ENCODE data around the gene ANKS1B.

Gene ANKS1B

DNA sequence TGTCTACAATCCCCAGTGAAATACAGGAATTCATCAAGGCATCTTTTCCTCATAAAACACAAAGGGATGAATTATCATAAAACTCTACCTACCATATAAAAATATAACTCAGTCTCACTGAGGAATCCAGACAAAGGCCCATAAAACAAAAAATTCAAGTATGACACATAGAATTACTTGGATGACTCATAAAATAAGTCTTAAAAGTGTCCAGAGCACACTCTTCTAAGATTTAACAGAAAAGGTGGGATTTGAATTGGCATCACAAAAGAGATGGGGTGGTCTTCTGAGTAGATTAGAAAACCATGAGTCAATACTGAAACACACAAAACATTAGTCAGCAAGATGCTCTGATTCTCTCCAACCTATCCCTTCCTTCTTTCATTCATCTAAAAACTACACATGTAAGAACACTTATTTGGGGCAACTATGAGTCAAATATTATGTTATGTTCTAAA is 539.8 kb downstream of the ANKS1B start:
- no peak for TF ChIP-seq CTCF (conservative IDR thresholded peaks at IDR 0.05; ENCODE audit: low read length)
- no peak for TF ChIP-seq EZH2phosphoT487 (IDR thresholded peaks at IDR 0.05; ENCODE audit: borderline replicate concordance)
- Histone ChIP-seq H3K36me3 (ENCODE audit: insufficient read depth, low read length) (no peaks in the 10 kb centered on the region), H3K9ac (ENCODE audit: low read depth, low read length, poor library complexity, severe bottlenecking) (no peak overlapping the region), H2AFZ (ENCODE audit: low read length) (no peak overlapping the region), H3K4me3 (ENCODE audit: low read length, poor library complexity, severe bottlenecking) (no peak overlapping the region), H3K9me2 (replicated peaks; ENCODE audit: low read depth, low read length) (no peaks in the 10 kb centered on the region), H3F3A (ENCODE audit: low read depth) (no peaks in the 10 kb centered on the region), H3K27me3 (ENCODE audit: insufficient read depth, low read length, poor library complexity, severe bottlenecking) (no peaks in the 10 kb centered on the region), H4K20me1 (ENCODE audit: insufficient read depth, low read length, poor library complexity, severe bottlenecking) (no peaks in the 10 kb centered on the region), H3K79me2 (ENCODE audit: insufficient read depth, low read length) (no peaks in the 10 kb centered on the region), H3K9me3 (ENCODE audit: insufficient read depth, low read depth, low read length) (no peaks in the 10 kb centered on the region), H3K4me1 (ENCODE audit: insufficient read depth, low read length, poor library complexity, severe bottlenecking) (no peaks in the 10 kb centered on the region), H3K4me2 (ENCODE audit: low read depth, low read length, poor library complexity, severe bottlenecking) (no peak overlapping the region)

DNA sequence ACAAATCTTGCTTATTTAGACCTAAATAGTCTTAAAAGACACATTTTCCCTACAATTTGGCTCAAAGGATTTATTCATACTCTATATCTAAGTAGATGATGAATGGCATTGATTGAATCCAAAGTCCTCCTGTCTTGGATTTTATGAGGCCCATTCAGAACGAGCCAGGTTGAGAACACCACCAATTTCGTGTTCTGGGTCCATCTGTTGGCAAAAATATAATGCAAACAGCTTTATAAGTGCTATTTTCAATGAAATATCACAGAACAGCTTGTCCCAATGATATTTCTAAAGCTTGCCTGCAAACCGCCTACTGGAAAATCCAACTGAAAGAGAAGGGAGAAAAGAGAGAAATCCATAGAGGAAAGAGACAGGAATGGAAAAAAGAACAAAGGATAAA is 542.0 kb downstream of the ANKS1B start:
- Histone ChIP-seq H3K9ac (ENCODE audit: low read depth, low read length, poor library complexity, severe bottlenecking) (no peak overlapping the region), H3K4me3 (ENCODE audit: low read length, poor library complexity, severe bottlenecking) (no peak overlapping the region)

GRCh38 chr12:99439399-99439798 is 545.3 kb downstream of the ANKS1B start:
- Histone ChIP-seq H3K9me3 (ENCODE audit: insufficient read depth, low read depth, low read length) (no peaks in the 10 kb centered on the region), H3K36me3 (ENCODE audit: insufficient read depth, low read length) (no peaks in the 10 kb centered on the region), H3K4me2 (ENCODE audit: low read depth, low read length, poor library complexity, severe bottlenecking) (no peak overlapping the region), H3K4me3 (ENCODE audit: low read length, poor library complexity, severe bottlenecking) (no peak overlapping the region), H3K9ac (ENCODE audit: low read depth, low read length, poor library complexity, severe bottlenecking) (no peak overlapping the region), H3K9me2 (replicated peaks; ENCODE audit: low read depth, low read length) (no peaks in the 10 kb centered on the region), H2AFZ (ENCODE audit: low read length) (no peak overlapping the region), H3K27me3 (ENCODE audit: insufficient read depth, low read length, poor library complexity, severe bottlenecking) (no peaks in the 10 kb centered on the region), H3K79me2 (ENCODE audit: insufficient read depth, low read length) (no peaks in the 10 kb centered on the region), H4K20me1 (ENCODE audit: insufficient read depth, low read length, poor library complexity, severe bottlenecking) (no peaks in the 10 kb centered on the region), H3K4me1 (ENCODE audit: insufficient read depth, low read length, poor library complexity, severe bottlenecking) (no peaks in the 10 kb centered on the region), H3F3A (ENCODE audit: low read depth) (no peaks in the 10 kb centered on the region)
- no peak for TF ChIP-seq CTCF (conservative IDR thresholded peaks at IDR 0.05; ENCODE audit: low read length)
- TF ChIP-seq EZH2phosphoT487 (IDR thresholded peaks at IDR 0.05; ENCODE audit: borderline replicate concordance) = no peak

More for the DNA sequence above, 542.0 kb downstream of the ANKS1B start:
- Histone ChIP-seq H4K20me1 (ENCODE audit: insufficient read depth, low read length, poor library complexity, severe bottlenecking) (no peaks in the 10 kb centered on the region), H3K79me2 (ENCODE audit: insufficient read depth, low read length) (no peaks in the 10 kb centered on the region), H3K9me3 (ENCODE audit: insufficient read depth, low read depth, low read length) (no peaks in the 10 kb centered on the region), H2AFZ (ENCODE audit: low read length) (no peak overlapping the region), H3K4me2 (ENCODE audit: low read depth, low read length, poor library complexity, severe bottlenecking) (no peak overlapping the region), H3K4me1 (ENCODE audit: insufficient read depth, low read length, poor library complexity, severe bottlenecking) (no peaks in the 10 kb centered on the region), H3F3A (ENCODE audit: low read depth) (no peaks in the 10 kb centered on the region), H3K27me3 (ENCODE audit: insufficient read depth, low read length, poor library complexity, severe bottlenecking) (no peaks in the 10 kb centered on the region), H3K9me2 (replicated peaks; ENCODE audit: low read depth, low read length) (no peaks in the 10 kb centered on the region), H3K36me3 (ENCODE audit: insufficient read depth, low read length) (no peaks in the 10 kb centered on the region)
- TF ChIP-seq EZH2phosphoT487 (IDR thresholded peaks at IDR 0.05; ENCODE audit: borderline replicate concordance) (no peak), CTCF (conservative IDR thresholded peaks at IDR 0.05; ENCODE audit: low read length) (no peak)
